ENCODE data around the gene CIRBP. TPM values are rescaled to one million over a fixed set of nuclear protein-coding genes. Genes with fewer than 3 reads are reported as not detected.
A peak's percentile ranks its signal among the peaks of the same experiment; 100 is the strongest.

The CIRBP gene
- total RNA-seq, 3 donors from 2014 or later: 269 to 294 (median 285) TPM

DNA sequence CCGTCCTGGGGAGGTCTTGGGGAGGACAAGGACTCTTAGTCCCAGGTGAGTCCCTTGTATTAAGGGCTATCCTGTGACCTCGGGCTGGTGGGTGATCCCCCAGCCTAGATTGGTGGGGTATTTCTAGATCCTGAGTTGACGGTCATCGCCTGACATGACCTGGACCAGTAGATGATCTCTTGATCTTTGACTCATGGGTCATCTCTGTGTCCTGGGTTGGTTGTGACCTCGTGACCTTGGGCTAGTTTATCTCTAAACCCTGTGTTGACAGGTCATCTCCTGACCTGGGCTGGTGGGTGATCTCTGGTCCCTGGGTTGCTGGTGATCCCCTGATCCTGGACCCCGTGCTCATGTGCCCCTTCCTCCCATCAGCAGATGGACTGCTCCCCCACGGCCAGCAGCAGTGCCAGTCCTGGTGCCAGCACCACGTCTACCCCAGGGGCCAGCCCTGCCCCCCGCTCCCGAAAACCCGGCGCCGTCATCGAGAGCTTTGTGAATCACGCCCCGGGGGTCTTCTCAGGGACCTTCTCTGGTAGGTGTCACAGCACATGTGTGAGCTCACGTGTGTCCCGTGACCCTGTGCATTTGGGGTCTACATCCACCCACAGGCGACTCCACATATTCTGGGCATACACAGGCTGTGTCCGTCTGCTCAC lies 14.5 kb upstream of the CIRBP start:
- Mint-ChIP-seq H3K36me3 (ENCODE audit: insufficient read depth) (peaks cover 19% of the 10 kb centered on the region), H3K4me3 (peak overlapping the region; percentile 35), H3K27me3 (ENCODE audit: low read depth) (no peaks in the 10 kb centered on the region), H3K9me3 (no peaks in the 10 kb centered on the region), H3K4me1 (ENCODE audit: low read depth) (peaks cover 43% of the 10 kb centered on the region)
- DNase-seq (no peak), ATAC-seq (no peak)

DNA sequence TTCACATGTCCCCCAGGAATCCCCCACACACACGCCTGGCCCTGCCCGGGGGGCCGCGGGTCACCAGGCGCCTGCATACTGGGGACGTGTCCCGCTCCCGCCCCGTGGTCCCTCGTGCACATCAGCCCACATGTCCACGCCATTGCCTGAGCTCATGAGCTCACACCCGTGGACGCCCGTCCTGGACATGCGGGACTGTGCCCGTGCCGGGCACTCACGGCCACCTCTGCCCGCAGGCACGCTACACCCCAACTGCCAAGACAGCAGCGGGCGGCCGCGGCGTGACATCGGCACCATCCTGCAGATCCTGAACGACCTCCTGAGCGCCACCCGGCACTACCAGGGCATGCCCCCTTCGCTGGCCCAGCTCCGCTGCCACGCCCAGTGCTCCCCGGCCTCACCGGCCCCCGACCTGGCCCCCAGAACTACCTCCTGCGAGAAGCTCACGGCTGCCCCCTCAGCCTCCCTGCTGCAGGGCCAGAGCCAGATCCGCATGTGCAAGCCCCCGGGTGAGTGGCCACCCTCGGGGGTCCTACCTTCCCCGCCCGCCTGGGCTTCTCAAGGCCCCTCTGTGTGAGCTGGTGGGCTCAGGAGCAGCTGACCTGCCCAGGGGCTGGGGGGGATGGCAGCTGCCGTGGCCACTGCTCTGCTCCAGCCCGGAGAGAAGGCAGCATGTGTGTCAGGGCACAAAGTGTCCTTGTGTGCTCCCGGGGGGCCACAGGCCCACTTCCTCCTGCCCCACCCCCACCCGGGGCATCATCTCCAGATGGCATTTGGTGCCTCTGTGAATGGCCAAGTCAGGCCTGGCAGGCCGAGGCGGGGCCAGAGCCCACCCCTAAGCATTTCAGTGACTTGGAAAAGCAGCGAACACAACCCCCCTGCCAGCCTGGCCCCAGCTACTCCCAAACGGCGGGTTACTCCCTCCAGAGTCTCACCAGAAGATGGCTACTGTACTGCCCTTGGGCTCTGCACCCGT lies 13.7 kb upstream of the CIRBP start:
- no peaks in the 10 kb centered on the region for H3K9me3 Mint-ChIP-seq
- DNase-seq (no peak), ATAC-seq (no peak)
- H3K4me1 Mint-ChIP-seq (ENCODE audit: low read depth): peaks cover 47% of the 10 kb centered on the region
- no peaks in the 10 kb centered on the region for H3K27me3 Mint-ChIP-seq (ENCODE audit: low read depth)
- H3K36me3 Mint-ChIP-seq (ENCODE audit: insufficient read depth): peaks cover 19% of the 10 kb centered on the region
- no peak overlapping the region for H3K4me3 Mint-ChIP-seq

DNA sequence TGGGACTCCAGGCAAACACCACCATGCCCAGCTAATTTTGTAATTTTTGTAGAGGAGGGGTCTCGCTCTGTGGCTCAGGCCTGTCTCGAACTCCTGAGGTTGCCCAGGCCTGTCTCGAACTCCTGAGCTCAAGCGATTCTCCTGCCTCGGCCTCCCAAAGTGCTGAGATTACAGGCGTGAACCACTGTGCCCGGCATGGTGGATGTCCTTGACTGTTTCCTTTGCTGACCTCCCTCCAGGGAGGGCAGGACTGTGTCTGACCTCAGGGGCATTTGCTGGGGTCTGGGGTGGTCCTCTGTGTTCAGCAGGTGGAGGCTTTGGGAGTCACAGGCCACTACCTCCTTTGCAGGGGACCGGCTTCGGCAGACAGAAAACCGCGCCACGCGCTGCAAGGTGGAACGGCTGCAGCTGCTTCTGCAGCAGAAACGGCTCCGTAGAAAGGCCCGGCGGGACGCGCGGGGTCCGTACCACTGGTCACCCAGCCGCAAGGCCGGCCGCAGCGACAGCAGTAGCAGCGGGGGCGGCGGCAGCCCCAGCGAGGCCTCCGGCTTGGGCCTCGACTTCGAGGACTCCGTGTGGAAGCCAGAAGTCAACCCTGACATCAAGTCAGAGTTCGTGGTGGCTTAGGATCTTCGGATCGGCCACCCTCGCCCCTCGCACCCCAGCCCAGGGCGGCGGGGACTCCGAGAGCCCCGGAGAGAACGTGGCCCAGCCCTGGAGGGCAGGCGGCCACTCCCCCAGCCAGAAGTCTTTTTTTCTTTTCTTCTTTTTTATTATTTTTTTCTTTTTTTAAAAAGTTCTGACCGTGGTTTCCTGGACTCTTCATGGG lies 12.3 kb upstream of the CIRBP start:
- H3K9me3 Mint-ChIP-seq: no peaks in the 10 kb centered on the region
- peaks cover 50% of the 10 kb centered on the region for H3K4me1 Mint-ChIP-seq (ENCODE audit: low read depth)
- H3K4me3 Mint-ChIP-seq: no peak overlapping the region
- no peaks in the 10 kb centered on the region for H3K27me3 Mint-ChIP-seq (ENCODE audit: low read depth)
- ATAC-seq (no peak), DNase-seq (no peak)
- peaks cover 15% of the 10 kb centered on the region for H3K36me3 Mint-ChIP-seq (ENCODE audit: insufficient read depth)

- Mint-ChIP-seq H3K36me3 (ENCODE audit: insufficient read depth) (peaks cover 15% of the 10 kb centered on the region), H3K4me3 (no peak overlapping the region), H3K27me3 (ENCODE audit: low read depth) (no peaks in the 10 kb centered on the region), H3K4me1 (ENCODE audit: low read depth) (peaks cover 54% of the 10 kb centered on the region), H3K9me3 (no peaks in the 10 kb centered on the region)
- DNase-seq: no peak
- ATAC-seq: no peak
Observed at GRCh38 chr19:1257475-1258162, 11.5 kb upstream of the CIRBP start.

- Mint-ChIP-seq H3K4me3 (peak overlapping the region; percentile 57), H3K27me3 (ENCODE audit: low read depth) (no peaks in the 10 kb centered on the region), H3K9me3 (no peaks in the 10 kb centered on the region), H3K36me3 (ENCODE audit: insufficient read depth) (peaks cover 15% of the 10 kb centered on the region), H3K4me1 (ENCODE audit: low read depth) (peaks cover 59% of the 10 kb centered on the region)
- no peak for DNase-seq
- no peak for ATAC-seq
Observed at GRCh38 chr19:1258163-1258492, 11.0 kb upstream of the CIRBP start.

DNA sequence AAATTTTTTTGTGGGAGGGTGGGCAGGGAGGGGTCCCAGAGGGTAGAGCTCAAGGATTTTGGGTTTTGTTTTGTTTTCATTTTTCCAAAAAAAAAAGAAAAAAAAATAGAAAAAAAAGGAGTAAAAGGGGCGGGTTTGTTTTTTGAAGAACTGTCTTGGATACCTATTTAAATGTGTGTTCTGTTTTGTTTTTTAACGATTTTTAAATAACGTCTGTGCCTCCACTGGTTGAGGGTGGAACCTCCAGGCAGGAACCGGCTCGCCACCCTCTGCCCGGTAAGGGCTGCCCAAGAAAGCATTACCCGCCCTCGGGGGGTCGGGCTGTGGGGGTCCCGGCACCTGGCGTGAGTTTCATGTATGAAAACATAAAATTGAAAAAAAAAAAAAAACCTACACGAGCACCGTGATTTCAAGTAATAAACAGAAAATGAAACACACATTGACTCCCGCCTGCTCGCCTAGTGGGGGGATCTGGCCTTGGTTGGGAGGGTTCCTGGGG lies 10.4 kb upstream of the CIRBP start:
- ATAC-seq: peak; percentile 0 to 1
- no peaks in the 10 kb centered on the region for H3K9me3 Mint-ChIP-seq
- H3K27me3 Mint-ChIP-seq (ENCODE audit: low read depth): no peaks in the 10 kb centered on the region
- H3K36me3 Mint-ChIP-seq (ENCODE audit: insufficient read depth): peaks cover 15% of the 10 kb centered on the region
- H3K4me1 Mint-ChIP-seq (ENCODE audit: low read depth): peaks cover 58% of the 10 kb centered on the region
- DNase-seq: no peak
- H3K4me3 Mint-ChIP-seq: peak overlapping the region; percentile 84

- H3K36me3 Mint-ChIP-seq (ENCODE audit: insufficient read depth): peaks cover 15% of the 10 kb centered on the region
- no peaks in the 10 kb centered on the region for H3K27me3 Mint-ChIP-seq (ENCODE audit: low read depth)
- H3K9me3 Mint-ChIP-seq: no peaks in the 10 kb centered on the region
- ATAC-seq (peak; percentile 32 to 33), DNase-seq (peak; percentile 48)
- H3K4me1 Mint-ChIP-seq (ENCODE audit: low read depth): peaks cover 58% of the 10 kb centered on the region
- H3K4me3 Mint-ChIP-seq: peak overlapping the region; percentile 84
Observed at GRCh38 chr19:1259206-1259875, 9.8 kb upstream of the CIRBP start.

- Mint-ChIP-seq H3K4me1 (ENCODE audit: low read depth) (peaks cover 56% of the 10 kb centered on the region), H3K9me3 (no peaks in the 10 kb centered on the region), H3K4me3 (peak overlapping the region; percentile 84), H3K27me3 (ENCODE audit: low read depth) (no peaks in the 10 kb centered on the region), H3K36me3 (ENCODE audit: insufficient read depth) (peaks cover 7% of the 10 kb centered on the region)
- DNase-seq (peak; percentile 40), ATAC-seq (peak; percentile 9 to 17)
Observed at GRCh38 chr19:1259876-1260748, 9.0 kb upstream of the CIRBP start.

DNA sequence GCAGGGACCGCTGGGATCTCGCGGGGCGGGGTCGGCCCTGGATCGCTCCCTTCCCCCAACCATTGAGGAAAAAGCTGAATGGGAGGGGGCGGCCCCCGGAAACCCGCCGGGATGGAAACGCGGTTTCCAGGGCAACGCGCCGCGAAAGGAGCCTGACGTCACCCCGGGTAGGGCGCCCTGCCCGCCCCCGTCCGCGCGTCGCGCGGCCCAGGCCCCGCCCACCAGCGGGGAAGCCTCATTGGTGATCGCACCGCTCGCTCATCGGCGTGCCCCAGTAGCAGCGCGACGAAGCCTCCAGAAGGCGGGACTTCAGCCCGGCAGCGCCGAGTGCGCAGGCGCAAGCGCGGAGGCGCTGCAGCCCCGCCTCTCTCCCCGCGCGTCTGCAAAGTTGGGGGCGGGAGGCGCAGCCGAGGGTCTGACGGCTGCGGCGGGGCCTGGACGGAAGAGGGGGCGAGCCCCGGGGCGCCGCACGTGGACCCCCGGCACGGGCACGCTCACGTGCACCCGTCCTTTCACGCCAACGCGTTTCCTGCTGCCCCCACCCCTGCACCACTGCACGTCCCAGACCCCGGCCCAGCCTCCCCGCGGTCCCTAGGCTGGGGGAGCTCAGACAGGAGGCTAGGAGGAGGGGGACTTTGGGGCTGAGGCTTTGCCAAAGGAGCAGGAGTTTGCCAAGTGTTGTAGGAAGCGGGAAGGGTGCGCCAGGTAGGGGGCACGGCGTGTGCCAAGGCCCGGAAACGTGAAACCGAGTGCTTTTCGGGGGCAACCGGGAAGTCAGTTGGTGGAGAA lies 8.2 kb upstream of the CIRBP start:
- Mint-ChIP-seq H3K4me3 (peak overlapping the region; percentile 91), H3K27me3 (ENCODE audit: low read depth) (no peaks in the 10 kb centered on the region), H3K4me1 (ENCODE audit: low read depth) (peaks cover 58% of the 10 kb centered on the region), H3K36me3 (ENCODE audit: insufficient read depth) (peaks cover 5% of the 10 kb centered on the region), H3K9me3 (no peaks in the 10 kb centered on the region)
- DNase-seq (peak; percentile 98), ATAC-seq (peak; percentile 84 to 86)

- Mint-ChIP-seq H3K27me3 (ENCODE audit: low read depth) (no peaks in the 10 kb centered on the region), H3K4me1 (ENCODE audit: low read depth) (peaks cover 59% of the 10 kb centered on the region), H3K9me3 (no peaks in the 10 kb centered on the region), H3K36me3 (ENCODE audit: insufficient read depth) (peaks cover 5% of the 10 kb centered on the region), H3K4me3 (peak overlapping the region; percentile 91)
- ATAC-seq: peak in 1 of 2 donors; percentile 1
- DNase-seq: no peak
Observed at GRCh38 chr19:1261538-1261797, 7.7 kb upstream of the CIRBP start.

- Mint-ChIP-seq H3K4me1 (ENCODE audit: low read depth) (peaks cover 59% of the 10 kb centered on the region), H3K36me3 (ENCODE audit: insufficient read depth) (peaks cover 5% of the 10 kb centered on the region)
Observed at GRCh38 chr19:1261798-1262622, 7.1 kb upstream of the CIRBP start.

More at GRCh38 chr19:1261798-1262622, 7.1 kb upstream of the CIRBP start:
- Mint-ChIP-seq H3K4me3 (peak overlapping the region; percentile 91), H3K9me3 (no peaks in the 10 kb centered on the region), H3K27me3 (ENCODE audit: low read depth) (no peaks in the 10 kb centered on the region)
- DNase-seq (no peak), ATAC-seq (no peak)

All from activated T-cell treated with anti-CD3 and anti-CD28 coated beads, Interleukin-2, amount 50 U/mL, for 4 hours (primary cell).